ENCODE results near the gene SPATA45. TPM values are rescaled to one million over a fixed set of nuclear protein-coding genes. Genes with fewer than 3 reads are reported as not detected.
"Not testable (repeated sequence)": the region's sequence is repeated elsewhere in the genome, so short reads cannot be mapped to it uniquely, and the experiment has no call there.

Gene SPATA45
- total and polyA plus RNA-seq, 2 of the 8 experiments (the other 6 are each of a cell fraction or from before 2014, with no cell fraction given): 0.21 to 0.65 TPM

DNA sequence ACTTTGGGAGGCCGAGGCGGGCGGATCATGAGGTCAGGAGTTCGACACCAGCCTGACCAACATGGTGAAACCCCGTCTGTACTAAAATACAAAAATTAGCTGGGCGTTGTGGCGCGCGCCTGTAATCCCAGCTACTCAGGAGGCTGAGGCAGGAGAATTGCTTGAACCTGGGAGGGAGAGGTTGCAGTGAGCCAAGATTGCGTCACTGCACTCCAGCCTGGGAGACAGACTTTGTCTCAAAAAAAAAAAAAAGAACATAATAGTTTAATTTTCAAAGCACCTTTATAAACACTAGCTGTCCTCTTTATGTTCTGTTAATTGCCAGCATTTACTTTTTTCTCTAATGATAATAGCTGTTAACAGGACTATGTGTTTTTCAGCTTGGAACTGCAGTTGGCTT, 15.9 kb upstream of the SPATA45 start:
- not testable (repeated sequence) for H3K18ac ChIP-seq (ENCODE audit: extremely low read depth, low read length); H3K4ac ChIP-seq (replicated peaks; ENCODE audit: insufficient read length, low read depth, low read length); H3K9me3 ChIP-seq (ENCODE audit: insufficient read depth in 2 of 2, low read depth in 1 of 2, low read length in 1 of 2); H3K9ac ChIP-seq (replicated peaks in 1 of 4; ENCODE audit: extremely low read depth in 1 of 4, low read depth in 3 of 4, low read length in 3 of 4); H3K56ac ChIP-seq (replicated peaks; ENCODE audit: insufficient read length, low read depth, low read length); H3K79me1 ChIP-seq (ENCODE audit: low read depth, low read length); H3K23me2 ChIP-seq (ENCODE audit: low read depth, low read length); H3K27me3 ChIP-seq (replicated peaks in 1 of 4; ENCODE audit: control insufficient read depth in 3 of 4, extremely low read depth in 1 of 4, insufficient read depth in 3 of 4, low read length in 3 of 4); H3K27ac ChIP-seq (ENCODE audit: low read depth, low read length); H3K23ac ChIP-seq (ENCODE audit: insufficient read length); H2AFZ ChIP-seq (ENCODE audit: low read length); H3K4me1 ChIP-seq (replicated peaks in 1 of 4; ENCODE audit: control insufficient read depth in 3 of 4, insufficient read depth in 4 of 4, low read length in 3 of 4); H2BK20ac ChIP-seq (ENCODE audit: low read length); H4K8ac ChIP-seq (ENCODE audit: extremely low read depth, insufficient read depth, low read length); H4K5ac ChIP-seq (ENCODE audit: insufficient read length, low read depth, low read length); H2BK120ac ChIP-seq (replicated peaks; ENCODE audit: low read depth, low read length); H2BK12ac ChIP-seq (ENCODE audit: low read depth, low read length); DNase-seq (ENCODE audit: low read depth in 1 of 2, low spot score in 2 of 2); H2BK5ac ChIP-seq (ENCODE audit: low read depth, low read length); H3K14ac ChIP-seq (ENCODE audit: insufficient read length); H2BK15ac ChIP-seq (ENCODE audit: low read length); FAIRE-seq; H4K91ac ChIP-seq (replicated peaks; ENCODE audit: insufficient read length, low read length); H2AK5ac ChIP-seq (ENCODE audit: low read depth, low read length)
- H3K4me3 ChIP-seq (ENCODE audit: extremely low read depth in 1 of 4, insufficient read depth in 2 of 4, low read depth in 3 of 4, low read length in 4 of 4): peak overlapping the region in 1 of 4 experiments; percentile 57; a peak in 2 of 8 replicates
- 0 out of 2 replicates have a peak, but pooled peaks have one; percentile 14 for TF ChIP-seq CEBPB (IDR thresholded peaks at IDR 0.05; ENCODE audit: low read depth, low read length)
- peaks cover 6 to 67% (median 28%) of the 10 kb centered on the region in 4 experiments; a peak in 6 of 8 replicates for H3K36me3 ChIP-seq (ENCODE audit: control insufficient read depth in 2 of 4, insufficient read depth in 4 of 4, low read length in 3 of 4)
- peaks cover 33 to 87% of the 10 kb centered on the region in 2 experiments for H3K79me2 ChIP-seq (ENCODE audit: control insufficient read depth in 1 of 2, insufficient read depth in 2 of 2, low read length in 2 of 2)
- ChIA-PET CTCF (ENCODE audit: partially characterized antibody) (interaction anchor here (0.6 to 1.2 kb wide), 5 partner anchors 58 to 114 kb away, joined by 3 to 5 read pairs (median 3); no protein-coding TSS in a partner anchor), POLR2A (ENCODE audit: partially characterized antibody) (interaction anchor here (0.8 to 8.1 kb wide), 6 partner anchors 10 to 140 kb away, joined by 3 to 67 read pairs (median 6); no protein-coding TSS in a partner anchor)
- H3K4me2 ChIP-seq (ENCODE audit: insufficient read depth in 1 of 2, low read depth in 2 of 2, low read length in 2 of 2): peak overlapping the region; percentile 13 to 36; a peak in 2 of 4 replicates
- H4K20me1 ChIP-seq (replicated peaks in 1 of 2; ENCODE audit: control insufficient read depth in 1 of 2, insufficient read depth in 2 of 2, low read length in 2 of 2): peaks cover 11 to 23% of the 10 kb centered on the region in 2 experiments
- 77% methylated on average over 9 of the region's 10 CpGs; no CpG with 5 or more reads in 1 of the 2 experiments for WGBS, 2 experiments (ENCODE audit: extremely low coverage in 1 of 2, insufficient coverage in 1 of 2, insufficient read length in 1 of 2, insufficient replicate concordance in 2 of 2, low coverage in 1 of 2, low lambda C conversion rate in 2 of 2, missing lambda C conversion rate in 1 of 2)

All from H1 (cell line).